ENCODE data around the gene TCF4.

GRCh38 chr18:55522011-55522410, 66.0 kb downstream of the TCF4 start:
- TF ChIP-seq POLR2AphosphoS5 (IDR thresholded peaks at IDR 0.05) (no peak), CTCF (IDR thresholded peaks at IDR 0.05 in 8 of 11, conservative IDR thresholded peaks at IDR 0.05 in 3 of 11) (peak in 1 of 11 experiments; percentile 18), POLR2A (IDR thresholded peaks at IDR 0.05) (no peak)

All from spleen (tissue), 7 donors.